GM23338 (cell line): ENCODE measurements around the gene PTCD2.

Source experiments
- CREB1 ChIP-seq: fragments of 250-450 bp; sonication (Bioruptor Pico); IDR thresholded peaks from 2 replicates; pipeline ENCODE4 v1.5.0; 2020; ENCODE audit warnings: low read depth, mild to moderate bottlenecking, moderate library complexity
- EZH2 ChIP-seq: fragments of 200-600 bp; sonication (generic); IDR thresholded peaks from one replicate; pipeline ENCODE4 v1.8.0; 2017; ENCODE audit warnings: antibody characterized with exemption, mild to moderate bottlenecking, low read depth; ENCODE audit not compliant: unreplicated experiment
- EZH2phosphoT487 ChIP-seq: fragments of 200-600 bp; sonication (generic); IDR thresholded peaks from one replicate; pipeline ENCODE4 v1.8.1; 2018; ENCODE audit warnings: antibody characterized with exemption; ENCODE audit not compliant: unreplicated experiment
- JUNB ChIP-seq: IDR thresholded peaks from one replicate; pipeline ENCODE4 v1.6.1; 2016; ENCODE audit warnings: antibody characterized with exemption; ENCODE audit not compliant: unreplicated experiment
- NANOG ChIP-seq: IDR thresholded peaks from 2 replicates; pipeline ENCODE4 v1.6.1; 2016; ENCODE audit warnings: antibody characterized with exemption, borderline replicate concordance
- POLR2AphosphoS5 ChIP-seq: IDR thresholded peaks from 2 replicates; pipeline ENCODE4 v1.6.1; 2016; ENCODE audit warnings: antibody characterized with exemption, low read depth
- ZNF114 ChIP-seq: fragments of 250-450 bp; sonication (Bioruptor Pico); IDR thresholded peaks from 2 replicates; pipeline ENCODE4 v1.5.0; 2020; ENCODE audit warnings: mild to moderate bottlenecking, moderate library complexity
- ZNF331 ChIP-seq: fragments of 250-450 bp; sonication (Bioruptor Pico); IDR thresholded peaks from 2 replicates; pipeline ENCODE4 v1.5.0; 2020; ENCODE audit warnings: low read depth, mild to moderate bottlenecking, moderate library complexity
- TF ChIP-seq, protein P1 (sequence below), 2 experiments: fragments of 200-600 bp in 1 of 2; sonication (generic) in 1 of 2; conservative IDR thresholded peaks; 2 replicates each; pipeline versions ENCODE4 v1.5.1 to v1.6.1; 2016 to 2017; ENCODE audit warnings: antibody characterized with exemption in 2 of 2, low read depth in 2 of 2, mild to moderate bottlenecking in 2 of 2, moderate library complexity in 1 of 2
- TF ChIP-seq, protein P2 (sequence below): IDR thresholded peaks from 2 replicates; pipeline ENCODE4 v1.6.1; 2016; ENCODE audit warnings: antibody characterized with exemption
- TF ChIP-seq, protein P3 (sequence below): IDR thresholded peaks from one replicate; pipeline ENCODE4 v1.6.1; 2018; ENCODE audit warnings: antibody characterized with exemption; ENCODE audit not compliant: unreplicated experiment
- TF ChIP-seq, protein P4 (sequence below): fragments of 250-450 bp; sonication (Bioruptor Pico); IDR thresholded peaks from 2 replicates; pipeline ENCODE4 v1.5.0; 2020; ENCODE audit warnings: mild to moderate bottlenecking, moderate library complexity

DNA sequence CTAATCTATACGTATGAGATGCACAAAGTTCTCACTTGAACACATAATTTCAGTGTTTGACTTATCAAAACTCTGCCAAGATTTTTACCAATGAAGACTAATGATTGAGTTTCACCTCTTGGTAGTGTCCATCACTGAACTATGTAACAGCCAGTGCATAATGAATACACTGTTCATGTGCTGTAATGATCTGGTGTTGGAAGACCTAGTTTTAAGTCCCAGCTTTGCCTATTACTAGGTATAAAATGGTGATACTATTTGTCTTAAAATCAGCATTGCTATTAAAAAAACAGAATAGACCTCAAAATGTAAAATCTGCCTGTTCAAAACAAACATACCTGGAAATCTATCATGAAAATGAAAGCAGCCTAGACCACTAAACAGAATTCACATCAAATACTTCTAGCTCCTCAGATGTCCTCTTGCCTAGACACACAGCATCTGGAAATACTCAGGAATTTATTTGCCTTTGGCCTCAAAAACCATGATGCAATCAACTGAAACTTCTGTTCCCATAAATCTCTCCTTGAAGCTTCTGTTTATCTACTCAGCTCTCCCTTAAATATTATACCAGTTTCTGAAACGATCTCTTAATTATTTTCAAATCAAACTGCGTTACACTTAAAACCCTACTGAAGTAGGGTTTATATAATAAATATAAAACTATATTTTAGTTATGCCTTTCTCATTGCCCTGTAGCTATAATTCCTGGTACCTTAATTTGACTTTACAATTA lies 38.2 kb upstream of the PTCD2 start:
- TF ChIP-seq, protein P1, sequence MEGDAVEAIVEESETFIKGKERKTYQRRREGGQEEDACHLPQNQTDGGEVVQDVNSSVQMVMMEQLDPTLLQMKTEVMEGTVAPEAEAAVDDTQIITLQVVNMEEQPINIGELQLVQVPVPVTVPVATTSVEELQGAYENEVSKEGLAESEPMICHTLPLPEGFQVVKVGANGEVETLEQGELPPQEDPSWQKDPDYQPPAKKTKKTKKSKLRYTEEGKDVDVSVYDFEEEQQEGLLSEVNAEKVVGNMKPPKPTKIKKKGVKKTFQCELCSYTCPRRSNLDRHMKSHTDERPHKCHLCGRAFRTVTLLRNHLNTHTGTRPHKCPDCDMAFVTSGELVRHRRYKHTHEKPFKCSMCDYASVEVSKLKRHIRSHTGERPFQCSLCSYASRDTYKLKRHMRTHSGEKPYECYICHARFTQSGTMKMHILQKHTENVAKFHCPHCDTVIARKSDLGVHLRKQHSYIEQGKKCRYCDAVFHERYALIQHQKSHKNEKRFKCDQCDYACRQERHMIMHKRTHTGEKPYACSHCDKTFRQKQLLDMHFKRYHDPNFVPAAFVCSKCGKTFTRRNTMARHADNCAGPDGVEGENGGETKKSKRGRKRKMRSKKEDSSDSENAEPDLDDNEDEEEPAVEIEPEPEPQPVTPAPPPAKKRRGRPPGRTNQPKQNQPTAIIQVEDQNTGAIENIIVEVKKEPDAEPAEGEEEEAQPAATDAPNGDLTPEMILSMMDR (conservative IDR thresholded peaks at IDR 0.05; ENCODE audit: low read depth in 2 of 2) = no peak
- TF ChIP-seq, protein P2, sequence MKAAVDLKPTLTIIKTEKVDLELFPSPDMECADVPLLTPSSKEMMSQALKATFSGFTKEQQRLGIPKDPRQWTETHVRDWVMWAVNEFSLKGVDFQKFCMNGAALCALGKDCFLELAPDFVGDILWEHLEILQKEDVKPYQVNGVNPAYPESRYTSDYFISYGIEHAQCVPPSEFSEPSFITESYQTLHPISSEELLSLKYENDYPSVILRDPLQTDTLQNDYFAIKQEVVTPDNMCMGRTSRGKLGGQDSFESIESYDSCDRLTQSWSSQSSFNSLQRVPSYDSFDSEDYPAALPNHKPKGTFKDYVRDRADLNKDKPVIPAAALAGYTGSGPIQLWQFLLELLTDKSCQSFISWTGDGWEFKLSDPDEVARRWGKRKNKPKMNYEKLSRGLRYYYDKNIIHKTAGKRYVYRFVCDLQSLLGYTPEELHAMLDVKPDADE = no peak
- TF ChIP-seq POLR2AphosphoS5 (no peak), JUNB (no peak), EZH2phosphoT487 (no peak), CREB1 (CRISPR knock-in tag) (no peak), EZH2 (no peak), NANOG (no peak), ZNF331 (CRISPR knock-in tag) (no peak), ZNF114 (CRISPR knock-in tag) (no peak)
- TF ChIP-seq, protein P3, sequence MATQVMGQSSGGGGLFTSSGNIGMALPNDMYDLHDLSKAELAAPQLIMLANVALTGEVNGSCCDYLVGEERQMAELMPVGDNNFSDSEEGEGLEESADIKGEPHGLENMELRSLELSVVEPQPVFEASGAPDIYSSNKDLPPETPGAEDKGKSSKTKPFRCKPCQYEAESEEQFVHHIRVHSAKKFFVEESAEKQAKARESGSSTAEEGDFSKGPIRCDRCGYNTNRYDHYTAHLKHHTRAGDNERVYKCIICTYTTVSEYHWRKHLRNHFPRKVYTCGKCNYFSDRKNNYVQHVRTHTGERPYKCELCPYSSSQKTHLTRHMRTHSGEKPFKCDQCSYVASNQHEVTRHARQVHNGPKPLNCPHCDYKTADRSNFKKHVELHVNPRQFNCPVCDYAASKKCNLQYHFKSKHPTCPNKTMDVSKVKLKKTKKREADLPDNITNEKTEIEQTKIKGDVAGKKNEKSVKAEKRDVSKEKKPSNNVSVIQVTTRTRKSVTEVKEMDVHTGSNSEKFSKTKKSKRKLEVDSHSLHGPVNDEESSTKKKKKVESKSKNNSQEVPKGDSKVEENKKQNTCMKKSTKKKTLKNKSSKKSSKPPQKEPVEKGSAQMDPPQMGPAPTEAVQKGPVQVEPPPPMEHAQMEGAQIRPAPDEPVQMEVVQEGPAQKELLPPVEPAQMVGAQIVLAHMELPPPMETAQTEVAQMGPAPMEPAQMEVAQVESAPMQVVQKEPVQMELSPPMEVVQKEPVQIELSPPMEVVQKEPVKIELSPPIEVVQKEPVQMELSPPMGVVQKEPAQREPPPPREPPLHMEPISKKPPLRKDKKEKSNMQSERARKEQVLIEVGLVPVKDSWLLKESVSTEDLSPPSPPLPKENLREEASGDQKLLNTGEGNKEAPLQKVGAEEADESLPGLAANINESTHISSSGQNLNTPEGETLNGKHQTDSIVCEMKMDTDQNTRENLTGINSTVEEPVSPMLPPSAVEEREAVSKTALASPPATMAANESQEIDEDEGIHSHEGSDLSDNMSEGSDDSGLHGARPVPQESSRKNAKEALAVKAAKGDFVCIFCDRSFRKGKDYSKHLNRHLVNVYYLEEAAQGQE = no peak
- TF ChIP-seq, protein P4, sequence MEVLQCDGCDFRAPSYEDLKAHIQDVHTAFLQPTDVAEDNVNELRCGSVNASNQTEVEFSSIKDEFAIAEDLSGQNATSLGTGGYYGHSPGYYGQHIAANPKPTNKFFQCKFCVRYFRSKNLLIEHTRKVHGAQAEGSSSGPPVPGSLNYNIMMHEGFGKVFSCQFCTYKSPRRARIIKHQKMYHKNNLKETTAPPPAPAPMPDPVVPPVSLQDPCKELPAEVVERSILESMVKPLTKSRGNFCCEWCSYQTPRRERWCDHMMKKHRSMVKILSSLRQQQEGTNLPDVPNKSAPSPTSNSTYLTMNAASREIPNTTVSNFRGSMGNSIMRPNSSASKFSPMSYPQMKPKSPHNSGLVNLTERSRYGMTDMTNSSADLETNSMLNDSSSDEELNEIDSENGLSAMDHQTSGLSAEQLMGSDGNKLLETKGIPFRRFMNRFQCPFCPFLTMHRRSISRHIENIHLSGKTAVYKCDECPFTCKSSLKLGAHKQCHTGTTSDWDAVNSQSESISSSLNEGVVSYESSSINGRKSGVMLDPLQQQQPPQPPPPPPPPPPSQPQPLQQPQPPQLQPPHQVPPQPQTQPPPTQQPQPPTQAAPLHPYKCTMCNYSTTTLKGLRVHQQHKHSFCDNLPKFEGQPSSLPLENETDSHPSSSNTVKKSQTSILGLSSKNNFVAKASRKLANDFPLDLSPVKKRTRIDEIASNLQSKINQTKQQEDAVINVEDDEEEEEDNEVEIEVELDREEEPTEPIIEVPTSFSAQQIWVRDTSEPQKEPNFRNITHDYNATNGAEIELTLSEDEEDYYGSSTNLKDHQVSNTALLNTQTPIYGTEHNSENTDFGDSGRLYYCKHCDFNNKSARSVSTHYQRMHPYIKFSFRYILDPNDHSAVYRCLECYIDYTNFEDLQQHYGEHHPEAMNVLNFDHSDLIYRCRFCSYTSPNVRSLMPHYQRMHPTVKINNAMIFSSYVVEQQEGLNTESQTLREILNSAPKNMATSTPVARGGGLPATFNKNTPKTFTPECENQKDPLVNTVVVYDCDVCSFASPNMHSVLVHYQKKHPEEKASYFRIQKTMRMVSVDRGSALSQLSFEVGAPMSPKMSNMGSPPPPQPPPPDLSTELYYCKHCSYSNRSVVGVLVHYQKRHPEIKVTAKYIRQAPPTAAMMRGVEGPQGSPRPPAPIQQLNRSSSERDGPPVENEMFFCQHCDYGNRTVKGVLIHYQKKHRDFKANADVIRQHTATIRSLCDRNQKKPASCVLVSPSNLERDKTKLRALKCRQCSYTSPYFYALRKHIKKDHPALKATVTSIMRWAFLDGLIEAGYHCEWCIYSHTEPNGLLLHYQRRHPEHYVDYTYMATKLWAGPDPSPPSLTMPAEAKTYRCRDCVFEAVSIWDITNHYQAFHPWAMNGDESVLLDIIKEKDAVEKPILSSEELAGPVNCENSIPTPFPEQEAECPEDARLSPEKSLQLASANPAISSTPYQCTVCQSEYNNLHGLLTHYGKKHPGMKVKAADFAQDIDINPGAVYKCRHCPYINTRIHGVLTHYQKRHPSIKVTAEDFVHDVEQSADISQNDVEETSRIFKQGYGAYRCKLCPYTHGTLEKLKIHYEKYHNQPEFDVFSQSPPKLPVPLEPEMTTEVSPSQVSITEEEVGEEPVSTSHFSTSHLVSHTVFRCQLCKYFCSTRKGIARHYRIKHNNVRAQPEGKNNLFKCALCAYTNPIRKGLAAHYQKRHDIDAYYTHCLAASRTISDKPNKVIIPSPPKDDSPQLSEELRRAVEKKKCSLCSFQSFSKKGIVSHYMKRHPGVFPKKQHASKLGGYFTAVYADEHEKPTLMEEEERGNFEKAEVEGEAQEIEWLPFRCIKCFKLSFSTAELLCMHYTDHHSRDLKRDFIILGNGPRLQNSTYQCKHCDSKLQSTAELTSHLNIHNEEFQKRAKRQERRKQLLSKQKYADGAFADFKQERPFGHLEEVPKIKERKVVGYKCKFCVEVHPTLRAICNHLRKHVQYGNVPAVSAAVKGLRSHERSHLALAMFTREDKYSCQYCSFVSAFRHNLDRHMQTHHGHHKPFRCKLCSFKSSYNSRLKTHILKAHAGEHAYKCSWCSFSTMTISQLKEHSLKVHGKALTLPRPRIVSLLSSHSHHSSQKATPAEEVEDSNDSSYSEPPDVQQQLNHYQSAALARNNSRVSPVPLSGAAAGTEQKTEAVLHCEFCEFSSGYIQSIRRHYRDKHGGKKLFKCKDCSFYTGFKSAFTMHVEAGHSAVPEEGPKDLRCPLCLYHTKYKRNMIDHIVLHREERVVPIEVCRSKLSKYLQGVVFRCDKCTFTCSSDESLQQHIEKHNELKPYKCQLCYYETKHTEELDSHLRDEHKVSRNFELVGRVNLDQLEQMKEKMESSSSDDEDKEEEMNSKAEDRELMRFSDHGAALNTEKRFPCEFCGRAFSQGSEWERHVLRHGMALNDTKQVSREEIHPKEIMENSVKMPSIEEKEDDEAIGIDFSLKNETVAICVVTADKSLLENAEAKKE (CRISPR knock-in tag) = no peak
